Cortex of kidney (tissue), 1 donor: Measurements from ENCODE around the gene MAD1L1.

Experiments
- DNase-seq: peaks from one replicate; lab custom pipeline; 2025; lab: John Stamatoyannopoulos, UW

The MAD1L1 gene

GRCh38 chr7:2218444-2218785, 14.3 kb downstream of the MAD1L1 start:
- DNase-seq = no peak

GRCh38 chr7:2217716-2218443, 14.9 kb downstream of the MAD1L1 start:
- DNase-seq = no peak

DNA sequence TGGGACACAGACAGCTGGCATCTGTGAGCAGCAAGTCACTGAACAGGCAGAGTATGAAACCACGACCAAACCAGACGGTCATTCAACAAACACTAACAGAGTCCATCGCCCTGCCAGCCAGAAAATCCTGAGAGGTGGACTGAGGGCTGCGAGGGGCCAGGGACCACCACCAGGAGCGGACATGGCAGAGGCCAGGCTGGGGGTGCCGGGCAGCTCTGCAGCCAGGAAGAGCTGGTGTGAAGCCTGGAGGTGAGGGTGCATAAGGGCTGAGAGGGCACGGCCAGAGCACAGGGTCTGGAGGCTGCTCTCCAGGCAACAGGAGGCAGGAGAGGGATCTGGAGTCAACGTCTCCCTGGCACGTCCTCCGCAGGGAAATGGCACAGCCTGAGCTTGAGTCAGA, 15.5 kb downstream of the MAD1L1 start:
- DNase-seq = no peak

DNA sequence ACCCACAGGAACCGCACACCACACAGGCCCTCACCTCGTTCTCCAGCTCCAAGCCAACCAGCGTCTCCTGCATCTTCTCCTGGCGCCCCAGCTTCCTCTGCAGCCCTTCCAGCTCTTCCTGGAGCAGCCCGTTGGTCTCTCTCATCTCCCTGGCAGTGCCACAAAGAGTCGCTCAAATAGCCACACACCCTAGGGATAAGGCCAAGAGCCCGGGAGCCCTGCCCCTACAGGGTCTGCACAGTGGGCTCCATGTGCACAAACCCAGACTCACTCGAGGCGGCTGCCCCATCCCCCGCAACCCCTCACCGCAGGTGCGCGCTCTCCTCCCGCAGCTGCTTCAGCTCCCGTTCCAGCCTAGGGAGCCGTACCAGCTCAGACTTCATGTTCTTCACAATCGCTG, 16.9 kb downstream of the MAD1L1 start:
- no peak for DNase-seq

- no peak for DNase-seq
Observed at GRCh38 chr7:2214636-2215035, 18.1 kb downstream of the MAD1L1 start.

GRCh38 chr7:2213551-2214215, 19.1 kb downstream of the MAD1L1 start:
- DNase-seq = no peak

DNA sequence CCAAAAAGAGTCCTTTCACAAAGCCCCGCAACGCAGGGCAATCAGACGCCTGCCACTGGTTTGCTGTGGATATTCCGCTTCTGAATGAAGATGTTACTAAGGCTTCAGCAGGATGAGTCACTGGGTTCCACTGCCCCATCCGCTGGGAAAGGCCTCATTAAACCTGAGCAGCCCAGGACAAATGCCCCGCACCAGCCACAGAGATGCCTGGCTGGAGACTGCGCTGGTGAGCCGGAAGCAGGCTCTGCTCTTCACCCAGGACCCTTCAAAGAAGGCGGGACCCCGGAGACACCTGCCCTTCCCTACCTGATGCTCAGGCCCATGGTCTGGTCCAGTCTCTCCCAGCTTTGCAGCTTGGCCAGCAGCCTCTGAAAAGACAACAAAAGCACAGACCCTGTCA, 19.8 kb downstream of the MAD1L1 start:
- DNase-seq = no peak

DNA sequence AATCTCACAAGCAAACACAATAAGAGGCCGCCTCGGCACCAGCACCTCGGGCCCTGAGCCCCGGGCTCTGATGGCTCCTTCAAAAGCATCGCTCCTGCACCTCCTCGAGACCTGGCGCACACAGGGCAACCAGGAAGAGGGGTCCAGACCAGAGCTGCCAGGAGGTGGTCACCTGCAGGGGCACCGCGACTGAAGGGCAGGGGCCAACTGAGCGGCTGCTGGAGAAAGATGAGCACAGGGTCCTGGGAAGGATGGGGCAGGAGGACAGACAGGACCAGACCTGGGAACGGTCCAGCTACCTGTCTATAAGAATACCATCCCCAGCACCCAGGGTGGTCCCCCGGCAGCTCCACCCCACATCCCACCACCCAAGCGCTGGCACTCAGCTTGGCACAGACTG, 20.8 kb downstream of the MAD1L1 start:
- DNase-seq = no peak

DNA sequence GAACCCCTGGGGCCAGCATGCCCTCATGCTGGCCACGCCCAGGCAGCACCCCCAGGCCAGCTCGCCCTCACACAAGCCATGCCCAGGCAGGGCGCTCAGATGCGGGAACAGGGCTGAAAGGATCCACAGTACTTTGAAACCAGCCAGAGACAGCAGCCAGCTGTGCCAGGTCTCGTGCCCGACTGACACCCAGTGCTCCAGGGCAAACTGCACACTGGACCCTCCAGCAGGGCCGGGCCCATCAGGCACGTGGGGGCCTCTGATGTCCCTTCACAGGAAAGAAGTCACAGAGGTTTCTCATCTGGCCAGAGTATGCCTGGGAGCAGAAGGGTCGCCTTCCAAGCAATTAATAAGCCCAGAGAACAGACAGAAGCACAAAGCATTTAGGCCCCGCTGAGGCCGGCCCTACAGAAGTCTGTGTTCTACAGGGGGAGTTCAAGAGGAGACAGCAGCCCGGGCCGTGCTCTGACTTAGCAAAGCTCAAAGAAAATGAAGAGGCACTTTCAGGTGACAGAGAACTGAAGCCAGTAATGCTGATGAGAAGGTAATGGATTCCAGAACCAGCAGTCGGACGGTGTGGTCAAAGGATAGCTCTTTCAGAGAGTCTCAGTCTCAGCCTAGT, 21.4 kb downstream of the MAD1L1 start:
- no peak for DNase-seq

GRCh38 chr7:2210551-2211258, 22.0 kb downstream of the MAD1L1 start:
- no peak for DNase-seq

DNA sequence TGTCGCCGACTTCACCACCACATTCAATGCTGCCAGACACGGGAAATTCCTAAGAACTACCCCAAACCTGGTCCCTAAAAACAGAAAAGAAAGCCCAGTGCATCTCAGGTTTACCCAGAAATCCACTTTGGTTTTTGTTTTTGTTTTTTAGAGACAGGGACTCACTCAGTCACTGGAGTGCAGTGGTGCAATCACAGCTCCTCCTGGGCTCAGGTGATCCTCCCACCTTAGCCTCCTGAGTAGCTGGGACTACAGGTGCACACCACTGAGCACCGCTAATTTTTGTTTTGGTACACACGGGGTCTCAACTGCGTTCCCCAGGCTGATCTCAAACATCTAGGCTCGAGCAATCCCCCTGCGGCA, 22.8 kb downstream of the MAD1L1 start:
- no peak for DNase-seq

GRCh38 chr7:2209146-2209960, 23.4 kb downstream of the MAD1L1 start:
- DNase-seq = no peak

DNA sequence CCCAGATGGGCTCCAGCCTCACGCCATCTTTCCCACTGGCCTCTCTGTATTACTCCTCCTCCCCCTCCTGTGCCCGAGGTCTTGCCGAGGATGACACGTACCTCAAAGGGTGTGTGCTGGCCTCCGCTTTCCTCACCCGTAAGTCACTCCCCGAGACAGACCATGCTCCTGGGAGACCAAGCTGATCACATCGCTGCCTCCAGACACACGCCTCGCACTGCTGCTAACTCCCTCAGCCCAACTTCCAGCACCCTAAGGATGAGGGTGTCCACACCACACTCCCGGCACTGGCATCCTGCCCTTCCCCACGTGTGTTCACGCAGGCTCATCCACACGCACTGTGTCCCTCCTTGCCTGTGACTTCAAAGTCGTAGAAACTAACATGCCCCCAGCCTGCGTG, 24.0 kb downstream of the MAD1L1 start:
- DNase-seq = no peak

- no peak for DNase-seq
Observed at GRCh38 chr7:2205036-2205780, 27.5 kb downstream of the MAD1L1 start.

DNA sequence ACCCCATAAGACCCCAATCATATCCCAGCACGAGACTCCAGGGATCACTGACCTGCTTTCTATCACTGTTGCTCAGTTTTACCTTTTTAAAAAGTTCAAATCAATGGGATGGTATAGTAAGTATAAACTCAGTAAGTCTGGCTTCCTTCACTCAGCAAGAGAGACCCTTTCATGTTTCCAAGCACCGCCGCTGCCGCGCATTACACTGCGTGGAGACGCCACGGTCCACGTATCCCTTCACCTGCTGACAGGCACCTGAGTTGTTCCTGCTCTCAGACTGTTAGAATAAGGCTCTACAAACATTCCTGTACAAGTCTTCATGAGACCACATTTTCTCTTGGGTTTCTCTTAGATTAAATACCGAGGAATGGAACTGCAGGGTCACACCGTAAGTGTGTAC, 28.3 kb downstream of the MAD1L1 start:
- no peak for DNase-seq

DNA sequence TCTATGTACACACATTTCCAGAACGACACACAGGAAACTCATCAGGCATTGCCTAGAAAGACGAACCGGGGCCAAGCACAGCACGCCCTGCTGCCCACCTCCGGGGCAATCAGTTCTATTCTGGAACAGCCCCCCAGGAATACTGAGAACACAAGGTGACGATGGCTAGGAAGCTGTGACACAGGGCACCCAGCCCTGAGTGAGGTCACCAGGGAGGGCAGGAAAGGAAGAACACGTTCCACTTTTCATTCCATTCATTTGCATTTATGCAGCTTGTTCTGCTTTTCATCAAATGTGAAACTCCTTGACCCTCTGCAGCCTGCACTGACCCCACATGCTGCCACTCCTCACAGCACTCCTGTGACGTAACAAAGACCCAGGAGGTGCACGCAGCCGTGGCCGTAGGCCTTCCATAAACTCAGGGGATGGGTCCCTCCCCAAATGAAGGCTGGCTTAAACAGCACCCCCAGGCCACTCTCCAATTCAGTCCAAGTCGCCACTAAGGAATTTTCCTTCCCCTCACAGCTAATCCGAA, 28.9 kb downstream of the MAD1L1 start:
- DNase-seq = no peak

DNA sequence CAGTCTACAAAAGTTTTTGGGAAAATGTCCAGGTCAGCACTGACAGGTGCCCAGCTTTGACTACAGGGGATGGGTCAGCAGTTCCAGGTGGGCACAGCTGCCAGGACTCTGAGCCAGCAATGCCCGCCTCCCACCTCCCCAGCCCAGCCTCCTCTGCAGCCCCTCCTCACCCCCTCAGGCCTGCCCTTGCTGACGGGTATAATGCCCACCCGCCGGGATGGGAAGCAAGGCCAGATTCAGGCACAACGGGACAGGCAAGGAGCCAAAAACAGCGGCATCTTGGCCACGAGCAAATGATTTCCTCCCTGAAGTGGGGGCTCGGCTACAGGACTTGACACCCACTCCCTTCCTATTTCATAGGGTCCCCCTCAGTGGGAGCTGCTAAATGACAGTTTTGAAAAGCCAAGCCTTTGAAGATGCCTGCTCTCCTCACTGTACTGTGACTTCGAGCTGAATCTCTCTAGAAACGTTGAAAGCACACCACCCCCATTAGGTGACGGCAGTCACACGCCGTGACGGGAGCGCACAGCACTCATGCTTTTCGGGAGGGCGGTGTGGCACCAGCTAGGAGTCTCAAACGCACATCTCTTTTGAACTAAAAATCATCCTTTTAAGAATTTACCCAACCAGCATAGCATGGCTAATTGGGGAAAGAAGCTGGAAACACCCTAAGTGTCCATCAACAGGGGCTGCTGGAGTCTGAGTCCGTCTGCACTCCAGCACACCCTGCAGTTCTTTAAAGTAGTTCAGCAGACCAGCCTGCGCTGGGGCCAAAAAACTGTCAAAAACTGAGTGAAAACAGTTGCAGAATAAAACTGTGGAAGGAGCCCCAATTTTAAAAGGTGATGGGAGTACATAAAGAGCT, 29.6 kb downstream of the MAD1L1 start:
- no peak for DNase-seq

- DNase-seq = no peak
Observed at GRCh38 chr7:2202361-2202761, 30.4 kb downstream of the MAD1L1 start.

- DNase-seq = no peak
Observed at GRCh38 chr7:2201686-2202360, 30.9 kb downstream of the MAD1L1 start.

GRCh38 chr7:2201128-2201527, 31.6 kb downstream of the MAD1L1 start:
- no peak for DNase-seq
